Rectal smooth muscle tissue (tissue), 1 donor: ENCODE results near the gene SF3A2.
A peak's percentile ranks its signal among the peaks of the same experiment; 100 is the strongest.

Source experiments
- H3K27ac ChIP-seq: one replicate; pipeline ENCODE4 v1.7.0; 2013; ENCODE audit warnings: low read depth, low read length, inconsistent platforms
- H3K27me3 ChIP-seq: one replicate; pipeline ENCODE4 v1.7.0; 2013; ENCODE audit warnings: low read length; ENCODE audit not compliant: control insufficient read depth, insufficient read depth
- H3K36me3 ChIP-seq: one replicate; pipeline ENCODE4 v1.7.0; 2013; ENCODE audit warnings: low read length; ENCODE audit not compliant: control insufficient read depth, insufficient read depth
- H3K4me1 ChIP-seq: one replicate; pipeline ENCODE4 v1.7.0; 2013; ENCODE audit warnings: low read length; ENCODE audit not compliant: control insufficient read depth, insufficient read depth
- H3K4me3 ChIP-seq: one replicate; pipeline ENCODE4 v1.7.0; 2013; ENCODE audit warnings: low read length
- H3K9ac ChIP-seq: one replicate; pipeline ENCODE4 v1.7.0; 2013; ENCODE audit warnings: low read length

The SF3A2 gene

DNA sequence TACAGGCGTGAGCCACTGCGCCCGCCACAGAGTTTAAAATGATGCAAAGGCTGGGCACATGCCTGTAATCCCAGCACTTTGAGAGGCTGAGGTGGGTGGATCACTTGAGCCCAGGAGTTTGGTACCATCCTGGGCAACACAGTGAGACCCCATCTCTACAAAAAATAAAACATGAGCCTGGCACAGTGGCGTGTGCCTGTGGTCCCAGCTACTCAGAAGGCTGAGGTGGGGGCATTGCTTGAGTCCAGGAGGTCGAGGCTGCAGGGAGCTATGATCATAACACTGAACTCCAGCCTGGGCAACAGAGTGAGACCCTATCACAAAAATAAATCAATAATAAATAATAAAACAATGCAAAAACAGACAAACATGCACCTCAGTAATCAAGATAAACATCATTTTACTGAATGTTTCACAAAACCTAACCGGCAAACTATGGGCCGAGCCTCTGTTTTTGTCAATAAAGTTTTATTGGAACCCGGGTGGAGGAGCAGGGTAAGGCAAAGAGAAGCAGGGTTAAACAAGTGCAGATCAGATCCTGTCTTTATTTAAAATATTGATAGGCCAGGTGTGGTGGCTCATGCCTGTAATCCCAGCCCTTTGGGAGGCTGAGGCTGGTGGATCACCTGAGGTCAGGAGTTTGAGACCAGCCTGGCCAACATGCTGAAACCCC lies 47.3 kb downstream of the SF3A2 start:
- no peak overlapping the region for H3K27ac ChIP-seq
- no peaks in the 10 kb centered on the region for H3K36me3 ChIP-seq
- no peaks in the 10 kb centered on the region for H3K4me1 ChIP-seq
- H3K27me3 ChIP-seq: peaks cover 3% of the 10 kb centered on the region
- no peak overlapping the region for H3K4me3 ChIP-seq
- H3K9ac ChIP-seq: no peak overlapping the region

DNA sequence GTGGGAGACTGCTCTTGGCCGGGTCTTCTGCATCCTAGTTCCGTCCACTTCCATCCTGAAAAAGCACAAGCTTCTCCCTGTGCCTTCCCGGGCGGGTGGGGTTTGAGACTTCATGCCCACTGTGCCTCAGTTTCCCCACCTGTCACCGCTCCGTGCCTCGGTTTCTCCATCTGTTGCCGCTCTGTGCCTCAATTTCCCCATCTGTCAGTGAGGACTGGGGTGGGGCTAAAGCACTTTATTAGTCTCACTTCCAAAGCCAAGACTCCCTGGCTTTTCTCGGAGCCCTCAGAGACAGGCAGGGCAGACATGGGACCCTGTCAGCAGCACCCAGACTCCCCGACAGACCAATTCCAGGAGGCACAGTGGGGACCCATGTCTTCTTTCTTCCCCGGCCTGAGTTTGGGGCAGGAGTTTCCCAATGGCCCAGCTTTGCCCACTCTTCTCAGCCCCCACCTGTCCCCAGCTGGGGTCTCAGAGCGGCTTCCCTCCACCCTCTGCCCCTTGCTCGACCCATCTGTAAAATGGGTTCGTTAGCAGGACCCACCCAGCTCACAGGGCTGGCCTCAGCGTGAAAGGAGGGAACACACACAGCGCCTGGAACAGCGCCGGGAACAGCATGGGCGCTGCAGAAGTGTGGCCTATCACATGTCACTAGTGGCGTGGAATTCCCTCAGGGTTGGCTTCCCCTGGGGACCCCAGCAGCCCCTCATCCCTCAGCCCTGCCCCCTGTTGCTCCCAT lies 49.9 kb downstream of the SF3A2 start:
- Histone ChIP-seq H3K9ac (no peak overlapping the region), H3K36me3 (no peaks in the 10 kb centered on the region), H3K4me3 (no peak overlapping the region), H3K27me3 (peaks cover 23% of the 10 kb centered on the region), H3K27ac (no peak overlapping the region), H3K4me1 (peaks cover 5% of the 10 kb centered on the region)

DNA sequence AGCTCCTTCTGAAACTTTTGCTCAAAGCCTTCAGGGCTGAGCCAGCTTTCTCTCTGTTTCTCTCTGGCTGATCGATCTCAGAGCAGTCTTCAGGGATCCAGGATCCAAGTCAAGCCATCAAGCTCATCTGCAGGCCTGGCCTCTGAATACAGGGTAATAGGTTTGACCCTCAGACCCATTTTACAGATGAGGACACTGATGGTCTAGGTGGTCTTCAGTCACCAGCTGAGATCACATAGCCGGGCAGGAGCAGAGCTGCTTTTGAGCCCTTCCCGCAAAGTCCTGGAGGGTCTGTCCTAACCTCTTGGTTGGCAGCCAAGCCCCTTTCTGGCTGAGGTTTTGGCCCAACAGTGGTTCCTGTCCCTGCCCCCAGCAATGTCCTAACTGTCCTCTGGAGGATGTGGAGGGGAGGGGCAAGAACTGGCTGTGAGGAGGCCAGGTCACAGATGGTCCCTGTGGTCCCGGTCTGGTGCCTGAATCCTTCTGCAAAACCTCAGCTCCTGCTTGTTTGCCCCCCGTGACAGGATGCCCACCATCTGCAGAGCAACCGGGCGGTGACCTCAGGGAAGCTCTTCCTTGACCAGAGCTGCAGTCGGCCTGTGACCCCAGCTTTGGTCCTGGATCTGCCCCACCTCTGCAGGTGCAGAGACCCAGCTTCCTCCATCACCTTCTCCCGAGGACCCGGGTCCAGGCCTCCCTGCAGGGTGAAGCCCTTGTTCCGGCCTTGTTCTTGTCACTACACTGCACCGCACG lies 51.1 kb downstream of the SF3A2 start:
- H3K36me3 ChIP-seq: no peaks in the 10 kb centered on the region
- H3K9ac ChIP-seq: no peak overlapping the region
- peaks cover 5% of the 10 kb centered on the region for H3K4me1 ChIP-seq
- H3K27ac ChIP-seq: no peak overlapping the region
- H3K4me3 ChIP-seq: no peak overlapping the region
- H3K27me3 ChIP-seq: peaks cover 27% of the 10 kb centered on the region

- Histone ChIP-seq H3K9ac (no peak overlapping the region), H3K27ac (no peak overlapping the region), H3K4me3 (no peak overlapping the region), H3K27me3 (peaks cover 27% of the 10 kb centered on the region), H3K4me1 (peaks cover 5% of the 10 kb centered on the region), H3K36me3 (no peaks in the 10 kb centered on the region)
These were observed 51.8 kb downstream of the SF3A2 start for GRCh38 chr19:2288338-2288817.

GRCh38 chr19:2288818-2289713 lies 52.4 kb downstream of the SF3A2 start:
- H3K4me3 ChIP-seq: no peak overlapping the region
- H3K4me1 ChIP-seq: peaks cover 5% of the 10 kb centered on the region
- no peaks in the 10 kb centered on the region for H3K36me3 ChIP-seq
- no peak overlapping the region for H3K27ac ChIP-seq
- no peak overlapping the region for H3K9ac ChIP-seq
- H3K27me3 ChIP-seq: peaks cover 30% of the 10 kb centered on the region

GRCh38 chr19:2289714-2290435 lies 53.3 kb downstream of the SF3A2 start:
- Histone ChIP-seq H3K4me1 (peaks cover 5% of the 10 kb centered on the region), H3K27me3 (peaks cover 31% of the 10 kb centered on the region), H3K36me3 (no peaks in the 10 kb centered on the region), H3K9ac (no peak overlapping the region), H3K27ac (no peak overlapping the region), H3K4me3 (peak overlapping the region; percentile 62)

GRCh38 chr19:2290441-2291184 lies 54.0 kb downstream of the SF3A2 start:
- H3K27ac ChIP-seq: no peak overlapping the region
- no peaks in the 10 kb centered on the region for H3K36me3 ChIP-seq
- H3K4me1 ChIP-seq: peaks cover 5% of the 10 kb centered on the region
- peak overlapping the region; percentile 62 for H3K4me3 ChIP-seq
- H3K27me3 ChIP-seq: peaks cover 31% of the 10 kb centered on the region
- no peak overlapping the region for H3K9ac ChIP-seq

DNA sequence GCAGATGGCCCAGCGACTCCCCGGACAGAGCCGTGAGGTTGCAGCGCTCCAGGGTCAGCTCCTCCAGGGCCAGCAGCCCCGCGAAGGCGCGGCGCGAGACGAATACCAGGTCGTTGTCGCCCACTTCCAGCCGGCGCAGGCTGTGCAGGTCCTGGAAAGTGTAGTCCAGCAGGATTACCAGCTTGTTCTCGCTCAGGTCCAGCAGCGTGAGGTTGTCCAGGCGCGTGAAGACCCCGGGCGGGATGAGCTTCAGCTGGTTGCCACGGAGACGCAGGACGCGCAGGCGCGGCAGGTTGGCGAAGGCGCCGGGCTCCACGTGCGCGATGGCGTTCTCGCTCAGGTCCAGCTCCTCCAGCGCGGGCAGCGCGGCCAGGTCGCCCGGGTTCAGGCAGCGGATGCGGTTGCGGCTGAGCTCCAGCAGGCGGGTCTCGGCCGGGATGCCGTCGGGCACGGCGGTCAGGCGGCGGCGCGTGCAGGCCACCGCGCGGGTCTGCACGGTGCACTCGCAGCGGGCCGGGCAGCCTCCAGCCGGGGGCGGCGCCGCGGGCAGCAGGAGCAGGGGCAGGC lies 54.6 kb downstream of the SF3A2 start:
- H3K27me3 ChIP-seq: peaks cover 31% of the 10 kb centered on the region
- peak overlapping the region; percentile 62 for H3K4me3 ChIP-seq

GRCh38 chr19:2294687-2295335 lies 58.2 kb downstream of the SF3A2 start:
- peaks cover 23% of the 10 kb centered on the region for H3K27me3 ChIP-seq
- no peak overlapping the region for H3K9ac ChIP-seq
- H3K4me3 ChIP-seq: peak overlapping the region; percentile 17

More for the DNA sequence above, 54.6 kb downstream of the SF3A2 start:
- Histone ChIP-seq H3K9ac (no peak overlapping the region), H3K4me1 (peaks cover 5% of the 10 kb centered on the region), H3K36me3 (no peaks in the 10 kb centered on the region), H3K27ac (no peak overlapping the region)

GRCh38 chr19:2296141-2296540 lies 59.5 kb downstream of the SF3A2 start:
- H3K36me3 ChIP-seq: no peaks in the 10 kb centered on the region
- peaks cover under 1% of the 10 kb centered on the region for H3K4me1 ChIP-seq
- no peak overlapping the region for H3K4me3 ChIP-seq
- H3K9ac ChIP-seq: no peak overlapping the region
- H3K27me3 ChIP-seq: peaks cover 10% of the 10 kb centered on the region
- no peak overlapping the region for H3K27ac ChIP-seq

More at GRCh38 chr19:2294687-2295335, 58.2 kb downstream of the SF3A2 start:
- peak overlapping the region; percentile 66 for H3K27ac ChIP-seq
- peaks cover 5% of the 10 kb centered on the region for H3K4me1 ChIP-seq
- no peaks in the 10 kb centered on the region for H3K36me3 ChIP-seq
